Muscle of back (tissue), 11 donors: ENCODE results near the gene GRIP1. TPM values are rescaled to one million over a fixed set of nuclear protein-coding genes. Genes with fewer than 3 reads are reported as not detected.

ENCODE experiments used
- DNase-seq, 3 donors: peaks; one replicate each; pipeline versions ENCODE4 v3.0.0 to v3.0.0-alpha.2; 2013
- polyA plus RNA-seq, 10 donors: library from polyadenylated mRNA; unstranded; fragments of 120-200 nt; gene quantifications; one replicate each; pipeline ENCODE4 v1.2.1, GENCODE V29; 2013; ENCODE audit not compliant: insufficient read length in 10 of 10

Gene GRIP1
- polyA plus RNA-seq, 10 donors: 0.49 to 4.1 (median 1.6) TPM

DNA sequence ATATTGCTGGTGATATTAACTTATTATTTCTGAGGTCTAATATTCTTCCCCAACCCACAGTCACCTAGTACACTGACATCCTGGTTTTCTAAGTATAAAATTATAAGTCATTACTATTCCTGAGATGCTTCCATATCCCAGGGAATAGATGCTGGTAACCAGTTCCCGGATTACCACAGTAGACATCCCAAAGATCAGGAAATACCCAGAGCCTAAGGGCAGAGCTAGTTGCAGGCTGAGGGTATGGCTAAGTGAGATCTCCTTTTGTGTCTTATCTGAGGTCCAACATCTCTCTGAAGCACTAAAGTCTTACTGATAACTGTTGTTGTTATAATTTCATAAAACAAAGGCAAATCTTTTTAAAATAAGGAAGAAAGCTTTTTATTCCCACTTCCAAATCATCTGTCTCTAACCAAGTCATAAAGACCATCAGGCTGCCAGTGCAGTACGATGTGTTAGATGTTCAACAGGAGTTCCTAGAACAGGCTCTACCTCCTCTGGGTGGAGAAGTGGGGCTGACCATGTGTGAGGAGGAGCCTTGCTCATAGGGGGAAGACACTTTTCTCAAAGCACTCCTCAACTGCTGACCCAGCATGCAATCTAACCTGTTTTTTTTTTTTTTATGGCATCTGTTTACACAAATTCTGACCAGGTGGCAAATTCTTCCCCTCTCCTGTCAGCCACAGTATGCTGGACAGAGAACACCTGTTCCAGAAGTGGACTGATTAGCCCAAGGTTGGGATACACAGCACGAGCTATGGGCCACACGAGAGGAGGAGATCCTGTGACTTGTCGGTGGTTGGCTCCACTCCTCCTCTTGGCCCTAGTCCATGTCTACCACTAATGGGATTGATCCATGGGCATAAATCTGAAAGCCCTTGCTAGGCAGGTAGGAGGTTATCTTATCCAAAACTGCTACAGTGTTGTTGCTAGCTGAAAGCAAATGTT is 16.1 kb upstream of the GRIP1 start:
- no peak for DNase-seq

DNA sequence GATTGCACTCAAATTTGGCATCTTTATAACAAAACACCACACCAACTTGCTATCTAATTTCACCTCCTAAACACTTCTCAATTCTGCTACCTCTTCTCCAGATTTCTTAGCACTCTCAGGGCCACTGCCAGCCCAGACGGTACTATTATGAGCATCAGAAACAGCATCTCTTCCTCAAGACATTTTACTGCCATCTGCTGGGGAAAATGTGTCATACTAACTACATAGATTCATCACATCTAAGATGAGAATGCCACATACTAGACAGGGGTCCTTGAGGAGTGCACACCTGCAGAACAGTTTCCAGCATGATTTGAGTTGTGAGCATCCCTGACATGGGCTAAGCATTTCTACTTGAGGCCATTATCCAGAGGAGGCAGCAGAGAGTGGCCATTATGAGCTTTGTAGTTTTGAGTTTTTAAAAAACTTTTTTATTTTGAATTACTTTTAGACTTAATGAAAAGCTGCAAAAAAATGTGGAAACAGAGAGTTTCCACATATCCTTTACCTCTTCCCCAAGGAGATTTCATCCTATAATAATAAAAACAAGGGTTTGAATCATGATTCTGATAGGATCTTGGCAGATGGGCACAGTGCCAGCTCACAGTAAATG is 15.1 kb upstream of the GRIP1 start:
- DNase-seq: peak; percentile 67 to 80 (median 75)

DNA sequence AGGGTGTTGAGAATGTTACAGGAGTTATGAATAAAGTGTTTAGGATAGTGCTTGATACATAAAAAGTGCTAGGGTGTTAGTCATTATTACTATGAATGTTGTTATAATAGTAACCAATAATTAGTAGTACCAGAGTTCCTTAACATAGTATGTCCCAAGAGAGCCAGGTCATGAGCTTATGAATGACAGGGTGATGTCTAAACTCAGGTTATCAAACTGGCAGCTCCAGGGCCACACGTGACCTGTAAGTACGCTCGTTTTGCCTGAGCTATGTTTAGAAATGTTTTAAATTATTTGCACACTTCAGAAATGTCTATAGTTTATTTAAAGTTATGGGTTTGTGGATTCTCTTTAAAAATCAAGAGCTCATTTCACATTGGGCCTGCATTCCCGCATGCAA is 14.1 kb upstream of the GRIP1 start:
- no peak for DNase-seq

DNA sequence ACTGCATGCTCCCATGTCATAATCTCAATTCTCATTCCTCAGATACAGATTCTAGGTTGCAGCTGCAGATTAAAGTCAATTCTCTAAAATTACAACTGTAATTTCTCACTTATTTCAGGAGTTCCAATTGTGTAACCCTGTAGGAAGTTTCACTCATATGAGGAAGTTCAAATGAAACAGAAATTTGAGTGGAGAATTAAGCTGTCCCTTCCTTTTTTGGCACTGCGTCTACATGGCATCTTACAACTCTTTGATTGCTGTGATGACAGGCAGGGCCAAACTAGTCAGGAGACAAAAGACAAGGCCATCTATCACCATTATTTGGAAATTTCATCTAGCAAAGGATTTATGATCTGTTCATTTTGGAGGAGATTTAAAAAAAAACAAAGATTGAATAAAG is 13.3 kb upstream of the GRIP1 start:
- no peak for DNase-seq

DNA sequence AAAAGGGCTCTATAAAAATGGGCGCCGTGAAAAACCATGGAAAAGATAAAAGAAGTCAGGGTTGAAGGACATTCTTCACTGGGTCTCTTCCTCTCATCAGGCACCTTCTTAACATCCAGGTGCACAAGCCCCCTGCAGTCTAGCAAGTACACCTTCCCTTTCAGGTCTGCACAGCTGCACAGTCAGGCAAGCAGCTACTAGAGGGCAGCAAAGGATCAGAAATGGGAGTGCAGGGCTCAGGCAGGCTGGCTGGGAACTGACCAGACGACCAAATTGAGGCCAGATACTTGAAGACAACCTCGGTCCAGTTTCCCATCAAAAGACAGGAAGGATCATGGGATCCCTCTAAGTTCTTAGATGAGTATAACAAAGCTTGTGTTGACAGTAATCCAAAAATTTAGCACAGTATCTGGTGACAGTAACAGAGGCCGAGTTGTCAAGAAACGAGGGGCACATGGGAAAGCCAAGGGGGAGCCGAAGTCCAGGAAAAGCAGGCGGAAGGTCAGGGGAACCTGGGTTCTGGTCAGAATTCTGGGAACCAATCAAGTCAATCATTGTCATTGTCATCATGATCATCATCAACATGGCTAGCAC is 10.1 kb upstream of the GRIP1 start:
- DNase-seq: peak in 2 of 3 donors; percentile 22 to 60

DNA sequence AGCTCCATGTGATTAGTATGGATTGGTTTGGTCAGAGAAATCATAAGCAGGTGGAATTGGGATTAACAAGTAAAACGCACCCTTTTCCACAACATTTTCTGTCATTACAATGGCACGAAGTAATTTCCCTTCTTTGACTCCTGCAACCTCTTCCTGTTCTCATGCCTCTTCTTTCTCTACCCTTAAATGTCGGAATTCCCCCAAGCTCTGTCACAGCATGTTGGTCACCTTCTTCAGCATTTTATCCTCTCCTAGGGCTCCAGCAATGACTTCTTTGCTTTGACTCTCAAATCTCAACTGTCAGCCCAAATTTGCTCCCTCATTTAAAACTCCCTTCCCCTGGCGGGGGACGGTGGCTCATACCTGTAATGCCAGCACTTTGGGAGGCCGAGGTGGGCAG is 5.3 kb upstream of the GRIP1 start:
- DNase-seq: no peak

DNA sequence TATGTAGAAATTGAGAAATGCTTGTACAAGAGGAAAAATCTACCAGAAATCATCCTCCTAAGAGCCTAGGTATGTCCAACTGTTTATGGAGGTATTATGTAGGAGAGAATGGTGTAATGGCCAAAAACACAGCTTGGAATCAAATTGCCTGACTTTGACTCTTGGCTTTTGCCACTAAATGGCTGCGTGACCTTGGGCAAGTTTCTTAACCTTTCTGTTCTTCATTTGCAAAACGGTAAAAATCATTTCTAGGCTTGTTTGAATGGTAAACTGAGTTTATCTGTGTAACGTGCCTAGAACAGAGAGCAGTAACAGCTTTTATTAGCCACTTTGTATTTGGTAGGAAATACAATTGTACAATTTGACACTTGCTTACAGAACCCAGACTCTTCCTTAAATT is 4.9 kb upstream of the GRIP1 start:
- DNase-seq: no peak

DNA sequence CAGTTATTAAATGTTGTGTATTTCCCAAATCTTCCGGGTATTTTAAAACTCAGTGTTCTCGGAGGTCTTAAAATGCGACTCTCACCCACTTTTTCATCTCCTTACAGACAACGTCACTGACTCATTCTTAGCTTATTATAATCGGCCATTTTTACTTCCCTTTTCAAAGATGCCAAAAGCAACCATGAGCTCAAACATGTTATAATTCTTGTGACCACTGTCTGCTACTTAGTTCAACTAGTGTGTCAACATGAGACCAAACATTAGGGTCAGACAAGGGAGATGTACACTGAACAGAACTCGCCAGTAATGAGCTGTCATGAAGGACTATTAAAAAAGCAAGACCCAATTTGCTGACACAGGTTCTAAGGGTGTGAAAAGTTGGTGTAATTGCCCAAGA is 4.2 kb upstream of the GRIP1 start:
- no peak for DNase-seq

DNA sequence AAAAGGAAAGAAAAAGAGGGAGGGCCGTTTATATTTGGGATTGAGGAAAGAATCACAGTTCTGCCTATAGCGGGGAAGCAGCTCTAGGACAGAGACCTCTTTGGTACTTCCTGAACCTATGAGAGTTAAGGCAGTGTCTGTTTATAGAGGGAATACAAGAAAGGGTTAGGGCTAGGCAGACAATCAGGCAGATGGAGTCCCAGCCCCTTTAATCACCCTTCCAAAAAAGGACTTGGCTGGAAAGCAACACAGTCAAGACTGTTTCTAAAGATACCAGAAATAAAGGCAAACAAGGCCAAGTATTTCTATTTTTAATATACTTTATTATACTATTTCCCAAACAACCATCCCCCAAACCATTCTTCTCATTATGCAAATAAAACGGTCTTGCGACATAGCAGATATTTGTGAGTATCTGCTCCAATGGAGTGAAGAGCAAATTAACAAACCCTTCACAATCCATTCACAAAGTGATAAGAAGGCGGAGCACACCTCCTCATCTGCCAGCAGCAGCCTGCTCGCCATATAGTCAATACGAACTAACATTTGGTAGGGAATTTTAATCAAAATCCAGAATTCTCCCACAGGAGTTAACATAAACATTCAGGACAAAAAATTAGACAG is 697 bp upstream of the GRIP1 start:
- peak in 1 of 3 donors; percentile 74 for DNase-seq

DNA sequence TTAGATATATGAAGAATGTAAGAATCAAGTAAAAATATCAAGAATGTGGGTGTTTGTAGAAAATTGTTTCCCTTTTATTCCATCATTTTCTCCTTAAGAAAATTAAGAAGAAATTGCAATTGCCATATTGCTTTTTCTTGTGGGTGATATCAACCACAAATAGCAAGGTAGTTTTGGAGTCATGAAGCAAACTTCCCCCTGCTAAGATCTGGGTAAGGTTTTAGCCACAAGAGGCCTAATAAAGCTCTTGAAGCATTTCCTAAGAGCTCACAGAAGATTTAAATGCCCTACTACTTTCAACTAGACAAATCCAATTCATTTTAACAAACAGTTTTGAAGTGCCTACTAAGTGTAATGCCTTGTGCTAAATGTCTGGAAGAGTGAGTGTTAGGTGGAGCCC is 2.6 kb downstream of the GRIP1 start:
- no peak for DNase-seq

DNA sequence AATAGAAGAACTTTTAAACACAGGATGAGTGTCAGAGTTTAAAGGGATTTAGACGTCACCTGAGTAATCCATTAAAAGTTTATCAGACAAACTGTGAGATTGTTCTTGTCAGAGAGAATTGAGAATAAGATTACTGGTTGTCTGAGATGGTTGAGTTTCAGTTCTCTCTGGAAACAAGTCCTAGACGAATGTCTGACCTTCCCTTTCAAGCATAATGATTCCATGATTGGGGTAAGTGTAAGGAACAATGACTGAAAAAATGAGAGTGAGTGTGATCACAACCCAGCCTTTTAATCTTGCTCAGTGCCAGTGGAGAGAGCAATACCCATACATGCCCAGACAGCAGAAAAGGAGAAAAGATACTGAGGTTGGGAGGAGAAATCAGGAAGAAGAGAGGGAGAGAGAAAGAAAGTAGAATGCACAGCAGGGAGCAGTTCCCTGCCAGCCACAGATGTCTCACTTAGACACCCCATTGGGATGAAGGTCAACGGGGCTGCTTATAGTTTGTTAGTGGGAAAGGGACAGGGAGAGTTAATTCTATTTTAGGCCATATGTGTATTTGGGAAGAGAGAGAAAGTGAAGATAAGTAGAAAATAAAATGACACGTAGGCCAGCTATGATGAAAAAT is 4.3 kb downstream of the GRIP1 start:
- no peak for DNase-seq

DNA sequence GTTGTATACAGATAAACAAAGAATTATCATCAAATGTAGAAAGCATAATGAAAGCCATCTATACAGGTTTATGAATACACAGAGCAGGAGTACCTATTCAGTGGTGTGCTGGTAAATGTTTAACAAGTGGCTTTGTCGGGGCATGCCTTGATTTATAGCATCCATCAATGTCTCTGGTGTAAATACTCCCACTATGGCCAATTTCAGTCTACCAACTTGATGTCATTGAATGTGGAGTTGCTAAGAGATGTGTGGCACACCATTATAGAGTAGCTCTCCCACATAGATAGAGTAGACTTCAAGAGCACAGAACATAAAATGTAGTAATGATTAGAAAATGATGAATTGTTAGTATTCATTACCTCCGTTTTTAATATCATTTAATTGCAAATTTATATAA is 9.3 kb downstream of the GRIP1 start:
- no peak for DNase-seq

DNA sequence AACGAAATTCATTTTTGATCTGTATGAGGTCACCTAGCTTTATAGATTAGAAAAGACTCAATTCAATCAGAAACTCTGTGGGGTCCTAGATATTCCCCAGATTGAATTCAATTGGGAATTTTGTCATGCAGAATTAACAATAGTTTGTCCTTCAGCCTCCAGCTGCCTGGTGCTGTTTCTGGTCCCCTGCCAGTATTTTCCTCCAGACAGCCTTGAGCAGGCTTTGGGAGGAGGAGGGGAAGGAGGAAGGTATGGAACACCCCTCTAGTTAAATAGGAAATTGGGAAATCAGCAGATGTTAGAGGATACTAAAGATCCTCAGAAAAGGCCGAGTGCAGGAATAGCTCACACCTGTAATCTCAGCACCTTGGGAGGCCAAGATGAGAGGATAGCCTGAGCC is 10.6 kb downstream of the GRIP1 start:
- no peak for DNase-seq

DNA sequence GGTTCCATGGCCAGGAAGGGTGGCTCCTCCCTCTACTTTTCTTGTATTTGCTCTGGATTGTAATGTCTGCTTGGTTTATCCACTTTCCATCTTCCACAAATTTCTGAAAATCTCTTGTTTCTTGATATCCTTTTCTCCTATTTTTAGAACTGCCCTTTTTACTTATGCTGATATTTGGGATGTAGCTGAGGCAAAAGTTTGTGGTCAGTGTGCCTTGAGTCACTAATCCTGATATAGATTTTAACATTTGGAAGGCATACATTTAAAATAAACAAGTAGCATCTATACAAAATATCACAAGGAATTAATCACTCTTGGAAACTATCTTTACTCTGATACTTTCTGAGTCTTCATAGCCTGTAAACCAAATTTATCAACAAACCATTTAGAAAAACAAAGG is 11.0 kb downstream of the GRIP1 start:
- no peak for DNase-seq

DNA sequence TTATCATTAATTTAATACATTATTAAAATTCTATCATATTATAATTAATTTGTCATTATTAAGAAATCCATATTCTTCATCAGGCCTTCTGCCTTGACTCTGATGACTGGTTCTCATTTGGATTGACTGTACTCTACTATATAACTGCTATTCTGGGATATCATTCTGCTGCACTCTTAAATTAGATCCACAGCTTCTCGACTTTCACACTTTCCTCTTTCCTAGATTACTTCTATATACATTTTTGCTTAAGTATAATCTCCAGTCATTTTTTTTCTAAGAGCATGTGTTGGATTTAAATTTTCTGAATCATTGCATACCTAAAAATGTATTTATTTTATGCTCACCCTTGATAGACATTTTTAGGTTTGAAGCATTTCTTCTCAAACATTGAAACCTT is 12.4 kb downstream of the GRIP1 start:
- no peak for DNase-seq

DNA sequence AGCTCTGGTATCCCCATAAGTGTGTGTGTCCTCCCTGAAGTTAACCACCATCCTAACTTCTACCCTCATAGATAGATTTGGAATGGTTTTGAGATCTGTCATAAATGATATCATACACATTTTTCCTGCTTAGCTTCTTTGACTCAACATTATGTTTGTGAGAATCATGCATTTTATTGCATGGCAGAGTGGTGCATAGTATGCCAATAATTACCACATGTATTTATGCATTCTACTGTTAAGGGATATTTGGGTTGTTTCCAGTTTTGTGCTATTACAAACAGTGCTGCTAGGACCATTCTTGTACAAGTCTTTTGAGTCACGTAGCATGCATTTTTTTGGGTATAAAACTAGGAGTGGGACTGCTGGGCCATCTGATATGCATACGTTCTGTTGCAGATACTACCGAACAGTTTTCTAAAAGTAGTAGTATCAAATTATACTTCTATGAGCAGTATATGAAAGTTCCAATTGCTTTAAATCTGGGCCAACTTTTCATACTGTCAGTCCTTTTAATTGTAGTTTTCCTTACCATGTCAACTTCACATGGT is 13.4 kb downstream of the GRIP1 start:
- DNase-seq: no peak

DNA sequence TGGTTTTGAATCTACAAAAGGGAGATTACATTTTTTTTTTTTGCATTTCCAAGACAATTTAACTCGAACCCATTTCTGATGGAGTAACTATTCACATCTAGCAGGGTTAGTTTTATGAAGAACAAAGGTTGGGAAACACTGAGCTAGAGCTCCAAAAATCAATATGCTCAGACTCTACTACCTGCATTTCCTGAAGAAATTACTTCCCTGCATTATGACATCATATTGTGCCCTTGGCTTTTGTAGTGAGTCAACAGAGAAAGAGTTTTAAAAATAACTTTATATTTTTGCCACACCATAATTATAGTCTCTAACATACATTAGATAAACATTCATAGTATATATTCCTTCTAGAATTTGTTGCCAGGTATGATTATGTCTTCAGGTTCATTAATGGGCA is 14.8 kb downstream of the GRIP1 start:
- no peak for DNase-seq

DNA sequence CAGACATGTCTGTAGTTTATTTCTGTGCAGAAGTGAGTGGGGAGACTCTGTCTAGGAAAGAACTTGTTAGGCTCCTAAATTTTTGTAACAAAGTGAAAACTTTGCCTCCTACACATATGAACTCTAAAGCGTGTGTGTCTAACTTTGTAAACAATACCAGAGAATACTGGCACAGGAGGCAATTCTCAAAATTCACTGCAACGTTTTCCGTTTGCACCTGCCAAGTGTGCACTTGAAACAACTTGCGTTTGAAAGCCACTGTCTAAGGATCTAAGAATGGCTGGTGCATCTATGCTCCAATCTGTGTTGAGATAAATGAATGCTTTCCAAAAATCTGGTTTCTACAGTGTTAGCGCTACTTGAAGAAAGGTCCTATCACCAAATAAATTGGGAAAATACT is 15.3 kb downstream of the GRIP1 start:
- no peak for DNase-seq

DNA sequence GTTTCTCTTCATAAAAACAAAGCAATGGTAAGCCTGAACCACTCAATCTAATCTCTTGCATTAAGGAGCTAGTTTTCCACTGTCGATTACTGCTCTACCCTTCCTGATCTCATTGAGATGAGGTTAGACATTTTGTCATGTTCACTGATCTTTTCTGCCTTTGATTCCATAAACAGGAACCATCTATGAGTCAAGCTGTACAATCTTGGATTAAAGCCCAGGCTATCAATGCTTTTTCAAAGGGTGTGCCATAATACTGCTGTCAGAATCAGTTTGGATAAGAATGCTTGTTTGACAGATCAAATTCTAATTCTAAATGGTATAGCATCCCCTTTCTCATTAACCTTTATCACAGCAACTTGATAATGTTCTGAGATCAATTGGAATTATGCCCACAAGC is 16.1 kb downstream of the GRIP1 start:
- DNase-seq: no peak

DNA sequence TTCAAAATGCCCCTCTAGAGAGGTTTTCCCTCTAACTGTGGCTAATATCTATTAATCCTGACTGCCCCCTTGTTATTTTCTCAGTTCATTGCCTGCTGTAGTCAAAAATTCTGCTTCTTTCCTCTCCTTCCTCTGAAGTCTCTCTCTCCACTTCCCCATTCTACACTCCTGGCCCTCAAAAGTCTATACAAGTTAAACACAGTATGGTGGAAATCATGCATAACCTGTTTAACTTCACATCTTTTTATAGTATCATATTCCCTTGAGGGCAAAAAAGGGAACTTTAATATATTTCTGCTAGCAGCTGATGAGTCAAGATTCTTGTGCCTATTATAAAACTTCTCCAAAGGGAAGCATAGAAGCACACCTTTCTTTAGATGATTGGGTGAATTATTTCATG is 16.7 kb downstream of the GRIP1 start:
- no peak for DNase-seq

DNA sequence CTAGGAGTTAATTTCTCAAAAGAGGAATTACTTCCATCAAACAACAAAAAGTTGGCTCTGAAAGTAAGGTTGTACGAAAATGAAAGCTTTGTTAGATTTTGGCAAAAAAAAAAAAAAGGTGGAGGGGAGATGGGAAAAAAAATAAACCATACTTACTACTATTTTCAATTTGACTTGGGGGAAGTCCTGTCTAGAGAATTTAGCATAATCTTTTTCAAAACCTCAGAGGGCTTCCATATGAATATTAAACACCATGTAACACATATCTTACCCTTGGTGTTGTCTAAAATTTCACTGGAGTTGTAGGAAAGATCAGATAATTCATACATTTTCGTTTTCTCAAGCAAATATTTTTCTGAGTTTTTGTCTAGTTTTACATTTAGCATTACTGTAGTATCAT is 17.5 kb downstream of the GRIP1 start:
- DNase-seq: no peak

DNA sequence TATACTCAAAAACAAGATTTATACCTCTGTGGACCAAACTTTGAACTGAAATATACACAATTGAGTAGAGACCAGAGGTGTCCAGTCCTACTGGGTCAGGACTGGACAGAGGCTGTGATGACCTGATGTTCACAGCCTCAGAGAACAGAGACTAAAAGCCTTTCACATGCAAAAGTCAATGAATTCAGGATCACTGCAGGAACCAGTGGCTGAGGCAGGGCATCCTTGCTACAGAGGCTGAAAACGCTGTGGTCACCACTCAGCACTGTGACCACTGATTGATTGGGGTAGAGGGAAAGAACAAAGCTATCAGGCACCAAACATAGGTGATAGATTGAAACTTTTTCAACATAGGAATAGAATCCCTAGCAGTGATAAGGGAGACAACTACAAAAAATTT is 25.1 kb downstream of the GRIP1 start:
- DNase-seq: no peak
